ENCODE measurements around the gene PHLDA1. TPM values are rescaled to one million over a fixed set of nuclear protein-coding genes. Genes with fewer than 3 reads are reported as not detected.

Gene PHLDA1
- total and polyA plus RNA-seq, 9 of the 15 experiments (the other 6 are each of a cell fraction or from before 2014, with no cell fraction given), result 0.15 to 2.9 (median 0.54) TPM

DNA sequence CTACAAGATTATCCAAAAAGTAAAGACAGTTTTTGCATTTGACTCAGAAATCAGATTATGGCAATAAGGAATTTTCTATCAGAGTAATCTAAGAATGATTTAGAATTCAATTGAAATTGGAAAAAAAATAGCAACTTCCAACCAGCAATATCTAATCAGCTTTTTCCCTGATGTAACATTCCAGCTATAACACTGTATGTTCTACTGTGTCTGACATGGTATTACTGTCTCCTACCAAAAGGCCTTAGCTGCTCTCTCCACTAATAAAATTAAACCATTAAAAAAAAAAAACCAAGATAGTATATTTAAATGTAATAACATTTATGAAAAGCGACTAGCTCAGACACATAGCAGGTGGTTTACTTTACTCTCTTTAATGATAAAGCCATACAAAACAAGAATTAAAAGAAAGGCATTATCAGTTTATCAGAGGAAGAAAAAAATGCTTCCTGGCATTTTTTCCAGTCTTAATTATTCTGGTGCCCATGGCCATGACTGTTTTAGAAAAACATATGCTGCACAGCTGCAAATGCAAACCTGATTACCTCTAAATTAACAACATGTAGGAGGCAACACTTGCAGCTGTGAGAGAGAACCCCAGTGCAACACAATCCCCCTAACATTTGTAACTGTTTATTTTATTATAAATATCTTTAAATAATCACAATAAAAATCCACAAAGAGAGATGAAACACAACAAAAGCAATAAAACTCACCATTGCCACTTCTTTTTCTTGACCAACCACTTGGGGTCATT is 28.8 kb downstream of the PHLDA1 start (continued):
- TF ChIP-seq ATF6 (CRISPR knock-in tag; IDR thresholded peaks at IDR 0.05) (no peak), YBX1 (IDR thresholded peaks at IDR 0.05) (no peak)
- TF ChIP-seq, protein P1, sequence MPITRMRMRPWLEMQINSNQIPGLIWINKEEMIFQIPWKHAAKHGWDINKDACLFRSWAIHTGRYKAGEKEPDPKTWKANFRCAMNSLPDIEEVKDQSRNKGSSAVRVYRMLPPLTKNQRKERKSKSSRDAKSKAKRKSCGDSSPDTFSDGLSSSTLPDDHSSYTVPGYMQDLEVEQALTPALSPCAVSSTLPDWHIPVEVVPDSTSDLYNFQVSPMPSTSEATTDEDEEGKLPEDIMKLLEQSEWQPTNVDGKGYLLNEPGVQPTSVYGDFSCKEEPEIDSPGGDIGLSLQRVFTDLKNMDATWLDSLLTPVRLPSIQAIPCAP (CRISPR knock-in tag; IDR thresholded peaks at IDR 0.05; ENCODE audit: borderline replicate concordance), result no peak
- TF ChIP-seq, protein P2, sequence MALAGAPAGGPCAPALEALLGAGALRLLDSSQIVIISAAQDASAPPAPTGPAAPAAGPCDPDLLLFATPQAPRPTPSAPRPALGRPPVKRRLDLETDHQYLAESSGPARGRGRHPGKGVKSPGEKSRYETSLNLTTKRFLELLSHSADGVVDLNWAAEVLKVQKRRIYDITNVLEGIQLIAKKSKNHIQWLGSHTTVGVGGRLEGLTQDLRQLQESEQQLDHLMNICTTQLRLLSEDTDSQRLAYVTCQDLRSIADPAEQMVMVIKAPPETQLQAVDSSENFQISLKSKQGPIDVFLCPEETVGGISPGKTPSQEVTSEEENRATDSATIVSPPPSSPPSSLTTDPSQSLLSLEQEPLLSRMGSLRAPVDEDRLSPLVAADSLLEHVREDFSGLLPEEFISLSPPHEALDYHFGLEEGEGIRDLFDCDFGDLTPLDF (CRISPR knock-in tag; IDR thresholded peaks at IDR 0.05), result no peak

All from K562 (cell line).